Nucleus accumbens (tissue), 56 donors: ENCODE data around the gene MC2R.
A peak's percentile ranks its signal among the peaks of the same experiment; 100 is the strongest.
"Not testable (repeated sequence)": the region's sequence is repeated elsewhere in the genome, so short reads cannot be mapped to it uniquely, and the experiment has no call there.

Source experiments
- DNase-seq, 56 donors: peaks; one replicate each; lab custom pipeline; 2025; lab: John Stamatoyannopoulos, UW

Gene MC2R

DNA sequence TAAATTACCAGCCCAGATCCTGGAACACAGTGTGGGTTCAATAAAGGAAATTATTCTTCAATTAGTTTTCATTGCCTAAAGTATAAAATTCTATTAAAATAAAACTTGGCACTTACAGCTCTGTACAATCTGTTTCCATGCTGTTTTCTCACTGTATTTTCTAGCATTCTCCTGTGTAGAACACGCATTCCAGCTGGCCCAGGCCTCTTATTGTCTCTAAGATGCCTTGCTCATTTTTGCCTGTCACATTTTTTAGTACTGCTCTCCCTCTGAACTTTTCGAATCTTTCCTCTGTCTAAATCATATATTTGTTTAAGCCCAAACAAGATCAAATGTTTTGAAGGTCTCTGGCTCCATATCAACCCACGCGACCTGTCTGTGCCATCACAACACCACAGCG is 20.8 kb downstream of the MC2R start:
- DNase-seq: no peak

DNA sequence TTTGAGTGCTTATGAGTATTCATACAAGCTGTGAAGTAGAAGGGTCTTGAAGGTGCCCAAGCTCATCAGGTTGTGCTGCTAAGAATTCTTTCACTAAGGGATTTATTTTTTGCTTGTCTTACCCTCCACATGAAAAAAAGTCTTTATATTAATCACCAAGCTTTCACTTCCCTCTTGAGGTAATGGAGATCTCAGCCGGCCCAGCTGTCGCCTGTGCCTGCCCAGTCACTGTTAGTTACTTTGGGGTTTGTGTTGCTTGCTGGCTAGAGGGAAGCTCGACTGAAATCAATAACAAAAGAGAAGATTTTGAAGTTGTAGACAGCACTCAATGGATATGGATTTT is 21.9 kb downstream of the MC2R start:
- no peak for DNase-seq

DNA sequence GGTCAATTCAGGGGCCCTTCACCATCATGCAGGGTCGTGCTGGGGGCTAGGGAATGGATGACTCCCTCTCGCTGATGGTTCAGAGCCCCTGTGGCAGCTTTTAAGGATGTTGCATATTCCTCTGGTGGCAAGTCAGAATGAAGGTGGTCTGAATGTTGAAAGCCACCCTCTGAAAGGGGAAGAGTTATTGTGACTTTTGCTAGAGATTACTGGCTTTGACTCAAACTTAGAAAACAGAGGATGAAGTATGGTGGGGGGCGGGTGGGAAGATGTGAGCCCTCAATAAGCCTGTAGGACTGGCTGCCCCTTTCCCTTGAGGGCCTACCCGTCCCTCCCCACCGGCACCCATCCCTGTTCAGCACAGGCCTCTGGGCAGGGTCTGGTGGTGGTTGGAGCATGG is 23.2 kb downstream of the MC2R start:
- no peak for DNase-seq

DNA sequence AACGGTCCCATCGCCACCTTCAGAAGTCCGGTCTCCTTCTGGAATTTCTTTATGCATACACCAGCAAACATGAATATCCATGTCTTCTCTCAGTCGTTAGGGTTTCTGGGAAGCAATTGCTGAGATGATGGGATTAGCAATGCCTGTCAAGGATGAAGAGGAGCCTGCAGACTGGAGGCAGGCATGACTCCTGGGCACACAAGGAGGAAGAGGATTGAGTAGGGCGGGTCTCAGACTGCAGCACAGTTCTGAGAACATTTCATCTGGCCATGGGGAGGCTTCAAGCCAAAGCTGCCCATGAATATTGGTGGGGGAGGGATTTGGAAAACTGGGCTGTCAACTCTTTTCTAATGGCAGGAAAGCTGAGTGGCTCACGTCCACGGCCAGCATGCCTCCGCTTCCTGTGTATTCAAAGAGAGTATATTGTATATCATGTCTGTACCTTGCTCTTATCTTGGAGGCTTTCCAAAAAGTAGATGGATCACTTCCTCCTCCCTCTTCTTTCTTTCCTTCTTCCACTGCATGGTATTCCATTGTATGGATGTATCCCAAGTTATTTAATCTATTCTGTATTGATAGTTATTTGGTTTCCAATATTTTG is 24.5 kb downstream of the MC2R start:
- no peak for DNase-seq

DNA sequence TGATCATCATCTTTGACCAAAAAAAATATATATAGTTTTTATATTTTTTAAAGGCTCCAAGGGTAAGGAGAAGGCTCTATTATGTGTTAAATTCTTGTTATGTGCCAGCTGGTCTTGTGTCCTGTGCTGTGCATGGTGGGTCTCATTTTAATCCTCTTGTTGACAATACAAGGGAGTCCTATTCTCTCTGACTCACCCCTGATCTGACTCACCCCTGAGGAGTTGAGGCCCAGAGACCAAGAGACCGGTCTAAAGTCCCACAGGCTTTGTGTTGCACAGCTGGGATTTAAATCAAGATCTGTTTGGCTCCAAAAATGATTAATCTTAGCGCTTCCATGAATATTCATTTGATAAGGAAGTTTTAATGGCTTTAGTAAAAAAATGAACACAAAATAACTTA is 25.7 kb downstream of the MC2R start:
- peak in 1 of 56 donors; percentile 3 for DNase-seq

DNA sequence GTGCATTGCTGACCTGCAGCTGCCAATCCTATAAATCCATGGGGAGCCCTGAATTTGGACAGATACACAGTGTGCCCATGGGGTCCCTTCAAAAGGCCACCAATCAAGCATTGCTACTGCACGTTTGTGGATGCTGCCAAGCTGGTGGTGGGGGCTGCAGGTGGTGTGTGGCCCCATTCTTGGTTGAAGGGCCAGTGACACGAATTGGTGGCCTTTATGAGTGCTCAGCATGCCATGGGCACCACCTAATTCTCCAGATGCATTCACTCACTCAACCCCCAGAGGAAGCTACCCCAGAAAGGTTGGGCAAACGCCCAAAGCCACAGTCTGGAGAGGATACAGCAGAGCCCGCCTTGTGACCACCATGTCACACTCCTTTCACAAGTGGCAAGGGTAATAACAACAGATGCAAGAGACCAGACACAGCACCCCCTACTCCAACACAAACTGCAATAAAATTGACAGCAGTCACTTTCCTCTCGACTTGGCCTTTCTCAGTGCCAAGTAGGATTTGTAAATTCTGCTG is 27.1 kb downstream of the MC2R start:
- DNase-seq: no peak

DNA sequence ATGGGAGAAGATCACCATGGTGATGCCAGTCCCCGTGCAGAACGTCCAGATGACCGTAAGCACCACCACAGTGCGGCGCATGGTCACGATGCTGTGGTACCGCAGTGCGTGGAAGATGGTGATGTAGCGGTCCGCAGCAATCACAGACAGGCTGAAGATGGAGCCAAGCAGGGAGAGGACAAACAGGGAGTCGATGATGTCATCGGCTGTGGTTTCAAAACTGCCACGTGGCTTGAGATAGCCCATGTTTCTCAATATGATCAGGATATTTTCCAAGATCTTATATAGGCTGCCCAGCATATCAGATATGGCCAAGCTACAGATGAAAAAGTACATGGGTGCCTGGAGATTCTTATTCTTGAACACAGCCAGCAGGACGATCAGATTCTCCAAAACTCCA is 30.3 kb downstream of the MC2R start:
- no peak for DNase-seq

DNA sequence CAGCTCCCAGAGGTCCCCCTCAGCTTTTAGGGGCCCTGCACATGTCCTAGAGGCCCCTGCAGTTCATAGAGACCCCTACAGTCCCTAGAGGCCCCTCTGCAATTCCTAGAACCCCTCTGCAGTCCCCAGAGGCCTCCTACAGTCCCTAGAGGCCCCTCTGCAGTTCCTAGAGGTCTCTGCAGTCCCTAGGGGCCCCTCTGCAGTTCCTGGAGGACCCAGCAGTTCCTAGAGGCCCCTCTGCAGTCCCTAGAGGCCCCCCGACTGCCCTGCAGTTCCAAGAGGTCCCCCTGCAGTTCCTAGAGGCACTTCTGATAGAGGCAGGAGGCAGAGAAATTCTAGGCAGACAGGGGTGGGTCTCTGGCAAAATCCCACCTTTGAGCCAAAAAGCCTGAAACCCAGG is 35.4 kb downstream of the MC2R start:
- no peak for DNase-seq

DNA sequence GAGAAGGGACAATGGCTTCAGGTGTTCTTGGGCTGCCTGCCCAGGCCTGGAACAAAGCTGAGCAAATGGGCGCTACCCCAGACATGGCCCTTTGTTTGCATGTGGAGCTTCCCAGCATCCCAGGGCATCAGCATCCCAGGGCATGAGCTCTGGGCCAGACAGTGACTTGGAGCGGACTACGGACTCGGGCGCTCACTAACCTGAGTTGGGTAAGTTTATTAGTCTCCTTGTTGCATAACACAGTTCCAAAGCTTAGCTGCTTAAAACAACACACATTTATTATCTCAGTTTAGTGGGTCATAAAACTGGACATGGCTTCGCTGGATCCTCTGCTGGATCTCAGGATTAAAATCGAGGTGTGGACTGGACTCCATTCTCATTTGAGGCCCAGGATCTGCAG is 35.8 kb downstream of the MC2R start:
- no peak for DNase-seq

DNA sequence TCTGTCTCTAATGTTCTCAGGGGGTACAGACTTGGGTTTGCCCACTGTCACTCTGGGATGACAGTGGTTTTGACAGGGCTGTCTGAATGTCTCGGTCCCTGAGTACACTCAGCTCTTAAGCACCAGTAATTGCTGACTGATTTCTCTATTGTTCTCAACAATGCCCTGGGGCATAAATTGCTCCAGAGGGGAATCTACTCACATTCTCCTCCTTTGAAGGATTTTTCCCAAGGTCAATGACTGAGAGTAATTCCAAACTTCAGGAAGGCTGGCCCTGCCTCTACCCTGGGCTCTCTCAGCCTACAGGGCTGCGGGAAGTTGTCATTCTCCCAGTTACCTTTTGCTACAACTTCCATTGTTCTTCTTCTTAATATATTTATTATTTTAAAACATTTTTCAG is 36.5 kb downstream of the MC2R start:
- DNase-seq: no peak

DNA sequence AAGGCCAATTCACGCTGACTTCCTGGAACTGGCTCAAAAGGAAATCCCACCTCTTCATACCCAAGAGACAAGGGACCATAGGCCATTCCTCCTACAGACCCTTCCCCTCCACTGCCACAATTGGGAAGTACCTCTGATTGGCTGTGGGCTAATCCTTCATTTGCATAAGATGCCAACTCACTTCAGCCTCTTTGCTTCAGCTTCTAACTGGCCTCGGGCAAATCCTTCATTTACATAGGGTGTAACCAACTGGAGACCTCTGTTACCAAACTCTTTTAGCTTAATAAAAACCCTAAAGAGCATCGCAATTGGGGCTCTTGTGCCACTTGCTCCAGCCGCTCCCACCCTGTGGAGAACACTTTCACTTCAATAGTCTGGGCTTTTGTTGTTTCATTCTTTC is 38.2 kb downstream of the MC2R start:
- no peak for DNase-seq

DNA sequence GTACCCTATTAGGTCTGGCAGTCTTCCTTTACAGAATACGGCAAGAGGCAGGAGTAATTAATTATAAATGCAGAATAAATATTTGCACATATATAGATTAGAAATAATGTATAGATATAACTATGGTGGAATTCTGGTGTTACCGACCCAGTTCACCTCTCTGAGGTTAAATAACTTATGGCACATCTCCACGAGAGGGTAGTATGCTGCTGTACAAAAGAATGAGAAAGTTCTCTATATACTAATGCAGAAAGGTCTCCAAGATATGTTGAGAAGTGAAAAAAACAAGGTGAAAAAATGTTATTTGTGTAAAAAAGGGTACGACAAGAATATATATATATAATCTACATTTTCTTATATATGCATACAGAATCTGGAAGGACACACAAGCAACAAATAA is 40.8 kb downstream of the MC2R start:
- no peak for DNase-seq

DNA sequence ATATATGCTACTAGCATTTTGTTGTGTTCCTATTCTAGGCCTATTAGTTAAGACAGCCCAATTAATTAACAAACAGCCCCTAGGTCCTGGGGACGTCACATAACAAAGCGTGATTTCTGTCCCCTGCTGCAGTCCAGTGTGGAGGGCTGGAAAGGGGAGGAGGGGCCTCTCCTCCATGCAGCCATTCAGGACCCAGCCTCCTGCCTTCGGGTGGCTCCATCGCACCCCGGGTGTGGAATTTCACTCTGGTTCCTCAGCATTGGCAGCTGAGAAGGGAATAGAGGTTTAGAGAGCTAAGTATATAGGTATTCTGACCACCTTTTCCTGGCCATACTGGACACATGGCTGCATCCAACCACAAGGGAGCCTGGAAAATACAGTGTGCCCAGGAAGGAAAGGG is 42.4 kb downstream of the MC2R start:
- DNase-seq: no peak

DNA sequence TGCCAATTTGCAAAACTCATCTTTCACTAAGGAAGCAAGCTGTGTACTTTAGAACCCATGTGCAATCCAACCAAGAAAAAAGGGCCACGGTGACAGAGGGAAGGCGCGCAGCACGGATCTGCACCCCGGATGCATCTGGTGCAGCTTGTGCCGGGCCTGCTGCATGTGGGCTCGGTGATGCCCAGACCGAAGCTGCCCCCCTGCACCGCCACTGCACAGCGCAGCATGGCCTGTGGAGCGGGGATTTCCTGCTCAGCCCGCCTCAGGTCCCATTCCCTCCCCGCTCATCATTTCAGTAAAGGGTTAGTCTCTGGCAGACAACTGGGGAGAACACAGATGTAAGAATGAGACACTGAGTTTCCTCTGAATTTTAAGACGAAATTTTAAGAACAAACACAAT is 43.0 kb downstream of the MC2R start:
- no peak for DNase-seq

DNA sequence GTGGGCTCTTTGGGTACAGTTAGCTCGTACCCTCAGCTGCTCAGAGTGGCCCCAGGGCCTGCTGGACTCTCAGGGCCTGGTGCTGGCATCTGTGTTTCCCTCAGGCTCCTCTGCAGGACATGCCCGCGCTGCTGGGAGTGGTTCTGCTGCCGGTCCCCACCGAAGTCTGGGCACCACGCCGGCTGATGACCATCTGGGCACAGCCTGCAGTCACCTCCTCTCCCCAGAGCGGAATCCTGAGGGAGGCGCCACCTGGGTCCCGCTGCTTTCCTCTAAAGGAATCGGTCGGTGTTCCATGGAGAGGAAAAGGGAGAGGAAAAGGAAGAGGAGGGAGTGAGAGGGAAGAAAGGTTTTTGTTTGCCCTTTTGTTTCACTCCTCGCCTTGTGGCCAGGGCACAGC is 43.6 kb downstream of the MC2R start:
- DNase-seq: no peak

DNA sequence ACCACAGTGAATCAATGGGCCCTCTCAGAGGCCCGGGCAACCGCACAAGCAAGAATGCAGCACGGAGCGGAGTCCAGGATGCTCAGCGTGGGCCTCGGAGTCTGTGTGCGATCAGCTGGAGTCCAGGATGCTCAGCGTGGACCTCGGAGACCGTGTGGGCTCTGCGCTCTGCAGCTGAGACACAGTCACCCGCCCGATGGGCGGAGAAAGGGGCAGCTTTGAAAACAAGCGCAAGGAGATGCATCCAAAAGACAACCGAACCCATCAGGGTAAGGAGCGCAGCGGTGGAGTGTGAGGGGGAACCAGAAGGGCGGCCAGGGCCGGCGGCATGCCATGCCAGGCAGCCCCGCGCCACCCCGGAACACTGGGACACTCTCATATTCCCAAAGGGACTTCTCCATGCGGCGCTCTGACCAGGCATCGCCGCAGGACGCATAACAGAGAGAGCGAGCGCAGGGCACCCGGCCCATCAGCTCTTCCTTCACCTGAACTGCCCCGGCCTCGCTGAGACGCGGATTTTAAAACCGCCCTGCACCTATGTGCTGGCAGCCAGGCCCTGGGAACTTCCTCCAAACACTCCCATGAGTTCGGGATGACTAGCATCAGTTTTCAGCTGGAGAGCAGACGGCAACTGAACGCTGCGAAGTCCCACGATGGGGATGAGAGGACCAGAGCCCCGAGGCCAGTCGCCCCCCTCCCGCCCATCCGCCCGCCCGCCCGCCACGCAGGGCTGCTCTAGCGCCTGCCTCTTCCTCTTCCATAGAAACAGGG is 46.6 kb downstream of the MC2R start:
- peak in 1 of 56 donors; percentile 2 for DNase-seq

DNA sequence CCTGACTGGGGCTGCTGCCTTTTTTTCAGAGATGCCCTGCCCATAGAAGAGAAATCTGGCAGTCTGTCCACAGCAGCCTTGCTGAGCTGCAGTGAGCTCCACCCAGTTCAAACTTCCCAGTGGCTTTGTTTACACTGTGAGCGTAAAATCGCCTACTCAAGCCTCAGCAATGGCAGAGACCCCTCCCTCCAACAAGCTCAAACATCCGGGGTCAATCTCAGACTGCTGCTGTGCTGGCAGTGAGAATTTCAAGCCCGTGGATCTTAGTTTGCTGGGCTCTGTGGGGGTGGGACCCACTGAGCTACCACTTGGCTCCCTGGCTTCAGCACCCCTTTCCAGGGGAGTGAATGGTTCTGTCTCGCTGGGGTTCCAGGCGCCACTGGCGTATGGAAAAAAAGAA is 52.4 kb downstream of the MC2R start:
- DNase-seq: not testable (repeated sequence)

DNA sequence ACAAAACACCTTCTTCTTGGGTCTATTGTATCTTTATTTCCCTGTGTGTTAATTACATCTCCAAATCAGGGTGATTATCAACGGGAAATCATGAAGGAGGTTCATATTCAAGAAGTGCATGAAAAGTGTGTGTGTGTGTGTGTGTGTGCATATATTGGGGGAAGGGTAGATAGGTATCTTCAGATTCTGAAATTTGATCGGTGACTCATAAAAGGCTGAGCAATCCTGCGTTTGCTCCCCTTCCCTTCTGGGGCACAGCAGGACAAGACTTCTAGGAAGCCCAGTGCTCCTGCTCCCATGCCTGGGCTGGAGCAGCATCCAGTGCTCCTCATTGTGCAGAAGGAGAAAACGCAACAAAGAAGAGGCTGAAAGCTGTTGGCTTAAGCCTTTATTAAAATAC is 65.5 kb downstream of the MC2R start:
- no peak for DNase-seq

DNA sequence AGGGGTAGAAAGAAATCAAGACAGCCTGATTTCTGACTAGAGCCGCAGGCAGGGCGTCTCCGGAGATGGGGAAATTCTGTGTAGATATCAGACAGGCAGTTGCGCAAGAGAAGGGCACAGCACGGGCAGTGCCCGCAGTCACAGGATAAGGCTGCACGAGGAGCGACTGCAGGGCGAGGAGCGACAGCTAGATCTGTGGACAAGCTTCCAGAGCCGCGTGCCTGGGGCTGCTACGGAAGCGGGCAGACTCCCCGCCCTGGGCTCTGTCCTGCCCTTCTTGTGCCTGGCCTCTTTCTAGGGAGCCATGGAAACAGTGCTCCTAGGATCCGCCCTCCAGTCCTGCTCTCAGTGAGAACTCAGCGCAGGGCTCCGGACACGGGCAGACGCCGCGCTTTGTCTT is 78.8 kb downstream of the MC2R start:
- no peak for DNase-seq

DNA sequence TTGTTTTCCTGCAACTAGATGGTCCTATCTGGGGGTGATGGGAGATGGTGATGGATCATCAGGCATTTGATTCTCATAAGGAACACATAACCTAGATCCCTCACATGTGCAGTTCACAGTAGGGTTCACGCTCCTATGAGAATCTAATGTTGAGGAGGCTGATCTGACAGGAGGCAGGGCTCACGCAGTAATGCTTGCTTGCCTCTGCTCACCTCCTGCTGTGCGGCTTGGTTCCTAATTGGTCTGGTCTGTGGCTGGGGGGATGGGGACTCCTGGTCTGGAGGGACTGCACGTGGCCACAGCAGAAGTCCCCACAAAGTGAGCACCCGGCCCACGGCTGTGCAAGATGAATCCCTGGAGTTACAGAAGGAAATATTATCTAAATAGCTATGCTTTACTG is 80.1 kb downstream of the MC2R start:
- DNase-seq: no peak

DNA sequence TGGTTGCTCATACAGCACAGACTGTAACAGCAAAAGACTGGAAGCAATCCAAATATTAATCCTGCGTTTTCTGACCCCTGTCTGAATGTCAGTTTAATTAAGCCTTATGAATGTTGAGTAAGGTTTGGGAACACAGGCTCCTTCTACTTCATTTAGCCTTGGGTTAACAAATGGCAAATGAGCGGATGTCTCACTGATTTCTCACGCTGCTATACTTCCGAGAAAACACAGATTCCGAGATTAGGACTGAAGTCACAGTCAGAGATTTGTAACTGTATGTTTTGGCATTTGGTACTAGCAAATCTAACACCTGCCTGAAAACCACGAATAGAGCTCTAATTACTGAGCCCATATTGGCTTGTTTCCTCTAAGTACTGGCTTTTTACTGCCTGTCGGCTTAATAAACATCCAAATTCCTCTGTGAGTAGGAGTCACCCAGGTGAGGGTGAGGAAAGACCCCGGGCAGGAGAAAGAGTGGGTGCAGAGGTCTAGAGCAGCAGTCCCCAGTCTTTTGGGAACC is 80.8 kb downstream of the MC2R start:
- no peak for DNase-seq
